Muscle layer of duodenum (tissue), 2 donors: ENCODE data around the gene UBTD2.
"Not testable (repeated sequence)": the region's sequence is repeated elsewhere in the genome, so short reads cannot be mapped to it uniquely, and the experiment has no call there.

ENCODE experiments used
- H3K27ac ChIP-seq: one replicate; pipeline ENCODE4 v1.7.0; 2013; ENCODE audit warnings: mild to moderate bottlenecking, low read length
- H3K27me3 ChIP-seq: one replicate; pipeline ENCODE4 v1.7.0; 2013; ENCODE audit warnings: low read depth, mild to moderate bottlenecking, control low read depth, low read length
- H3K36me3 ChIP-seq, 2 donors: one replicate each; pipeline ENCODE4 v1.7.0; 2013; ENCODE audit warnings: low read length in 2 of 2, control low read depth in 1 of 2, mild to moderate bottlenecking in 1 of 2; ENCODE audit not compliant: insufficient read depth in 2 of 2, control insufficient read depth in 1 of 2
- H3K4me1 ChIP-seq, 2 donors: one replicate each; pipeline ENCODE4 v1.7.0; 2013; ENCODE audit warnings: low read length in 2 of 2, mild to moderate bottlenecking in 2 of 2, control low read depth in 1 of 2, moderate library complexity in 1 of 2; ENCODE audit not compliant: insufficient read depth in 2 of 2, control insufficient read depth in 1 of 2
- H3K4me3 ChIP-seq, 2 donors: one replicate each; pipeline ENCODE4 v1.7.0; 2013; ENCODE audit warnings: low read length in 2 of 2, low read depth in 1 of 2, mild to moderate bottlenecking in 1 of 2
- H3K9me3 ChIP-seq, 2 donors: one replicate each; pipeline ENCODE4 v1.7.0; 2013; ENCODE audit warnings: low read length in 2 of 2, control low read depth in 1 of 2, mild to moderate bottlenecking in 1 of 2; ENCODE audit not compliant: control insufficient read depth in 1 of 2
- donor health status: healthy.

Gene UBTD2

DNA sequence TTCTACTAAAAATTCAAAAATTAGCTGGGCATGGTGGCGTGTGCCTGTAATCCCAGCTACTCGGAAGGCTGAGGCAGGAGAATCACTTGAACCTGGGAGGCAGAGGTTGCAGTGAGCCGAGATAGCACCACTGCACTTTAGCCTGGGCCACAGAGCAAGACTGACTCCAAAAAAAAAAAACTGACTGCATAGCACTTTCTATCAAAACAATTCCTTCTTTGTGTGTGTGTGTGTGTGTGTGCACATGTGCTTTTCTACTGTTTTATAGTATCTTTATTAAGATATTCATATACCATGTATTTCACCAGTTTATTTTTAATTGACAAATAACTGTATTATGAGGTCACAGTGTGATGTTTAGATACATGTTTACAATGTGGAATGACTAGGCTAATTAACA is 3.6 kb upstream of the UBTD2 start:
- not testable (repeated sequence) for H3K27me3 ChIP-seq, H3K4me1 ChIP-seq, H3K27ac ChIP-seq, H3K4me3 ChIP-seq, H3K36me3 ChIP-seq, H3K9me3 ChIP-seq

DNA sequence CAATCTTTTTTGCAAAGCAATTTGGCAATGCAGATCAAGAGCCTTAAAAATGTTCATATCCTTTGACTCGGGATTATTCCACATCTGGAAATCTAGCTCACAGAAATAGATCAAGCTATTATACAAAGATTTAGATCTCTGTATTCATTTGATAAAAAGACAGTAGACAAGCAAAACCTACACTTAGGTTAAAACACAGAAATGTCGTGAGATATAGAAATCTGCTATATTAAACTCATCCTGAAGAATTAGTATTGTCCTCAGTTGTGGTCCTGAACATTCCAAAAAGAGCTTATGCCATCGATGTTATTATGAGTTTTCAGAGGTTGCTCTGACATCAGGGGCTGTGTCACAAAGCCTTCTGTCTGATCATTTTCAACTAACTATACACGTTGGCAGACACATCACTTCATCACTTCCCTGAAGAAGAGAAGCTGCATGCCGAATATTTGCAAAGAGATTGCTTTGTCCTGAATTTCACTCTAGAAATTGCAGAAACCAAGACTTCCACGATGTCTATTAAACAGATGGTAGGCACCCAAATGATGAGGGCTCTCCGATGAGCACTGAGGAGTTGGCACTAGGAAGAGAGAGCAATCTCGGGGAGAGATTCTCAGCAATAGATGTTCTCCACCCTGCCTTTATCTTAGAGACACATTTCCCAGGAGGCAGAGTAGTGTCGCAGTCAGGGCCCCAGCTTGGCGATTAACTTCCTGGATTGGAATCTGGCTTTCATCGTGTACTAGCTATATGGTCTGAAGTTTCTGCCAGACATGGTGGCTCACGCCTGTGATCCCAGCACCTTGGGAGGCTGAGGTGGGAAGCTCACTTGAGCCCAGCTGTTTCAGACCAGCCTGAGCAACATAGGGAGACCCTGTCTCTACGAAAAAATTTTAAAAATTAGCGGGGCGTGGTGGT is 1.9 kb upstream of the UBTD2 start:
- Histone ChIP-seq H3K27me3 (no peaks in the 10 kb centered on the region), H3K36me3 (no peaks in the 10 kb centered on the region), H3K27ac (no peak overlapping the region), H3K4me1 (peaks cover 0 to 18% of the 10 kb centered on the region in 2 donors), H3K4me3 (no peak overlapping the region), H3K9me3 (no peaks in the 10 kb centered on the region)

GRCh38 chr5:172284611-172284980 is 1.0 kb upstream of the UBTD2 start:
- Histone ChIP-seq H3K27me3 (no peaks in the 10 kb centered on the region), H3K9me3 (no peaks in the 10 kb centered on the region), H3K36me3 (no peaks in the 10 kb centered on the region), H3K4me1 (peaks cover 0 to 18% of the 10 kb centered on the region in 2 donors), H3K4me3 (peak overlapping the region; percentile 75 to 83), H3K27ac (peak overlapping the region; percentile 56)

- Histone ChIP-seq H3K9me3 (no peaks in the 10 kb centered on the region), H3K36me3 (no peaks in the 10 kb centered on the region), H3K27me3 (no peaks in the 10 kb centered on the region), H3K4me1 (peaks cover 0 to 18% of the 10 kb centered on the region in 2 donors), H3K27ac (peak overlapping the region; percentile 56), H3K4me3 (peak overlapping the region; percentile 75 to 83)
Measured at GRCh38 chr5:172283862-172284610, 472 bp upstream of the UBTD2 start.

GRCh38 chr5:172282272-172283019 is 1.1 kb downstream of the UBTD2 start:
- peak overlapping the region; percentile 62 for H3K27ac ChIP-seq
- no peaks in the 10 kb centered on the region for H3K36me3 ChIP-seq
- peaks cover 0 to 18% of the 10 kb centered on the region in 2 donors for H3K4me1 ChIP-seq
- H3K9me3 ChIP-seq = no peaks in the 10 kb centered on the region
- H3K27me3 ChIP-seq = no peaks in the 10 kb centered on the region
- peak overlapping the region; percentile 81 to 89 for H3K4me3 ChIP-seq

DNA sequence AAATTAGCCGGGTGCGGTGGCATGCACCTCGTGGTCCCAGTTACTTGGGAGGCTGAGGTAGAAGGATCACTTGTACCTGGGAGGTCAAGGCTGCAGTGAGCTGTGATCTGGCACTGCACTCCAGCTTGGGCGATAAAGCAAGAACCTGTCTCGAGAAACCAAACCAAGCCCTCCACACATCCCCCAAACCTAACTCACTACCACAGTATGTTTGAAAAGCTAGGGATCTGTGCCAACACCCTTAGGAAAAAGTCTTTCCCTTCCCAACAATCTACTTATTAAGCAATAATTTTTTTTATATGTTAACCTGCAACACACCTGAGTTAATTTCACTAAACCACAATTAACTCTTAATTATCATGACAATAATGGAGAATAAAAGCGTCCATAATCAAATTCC is 2.2 kb downstream of the UBTD2 start:
- Histone ChIP-seq H3K4me3 (peak overlapping the region; percentile 81 to 89), H3K36me3 (no peaks in the 10 kb centered on the region), H3K27me3 (no peaks in the 10 kb centered on the region), H3K4me1 (peaks cover 0 to 18% of the 10 kb centered on the region in 2 donors), H3K9me3 (no peaks in the 10 kb centered on the region), H3K27ac (peak overlapping the region; percentile 11)

DNA sequence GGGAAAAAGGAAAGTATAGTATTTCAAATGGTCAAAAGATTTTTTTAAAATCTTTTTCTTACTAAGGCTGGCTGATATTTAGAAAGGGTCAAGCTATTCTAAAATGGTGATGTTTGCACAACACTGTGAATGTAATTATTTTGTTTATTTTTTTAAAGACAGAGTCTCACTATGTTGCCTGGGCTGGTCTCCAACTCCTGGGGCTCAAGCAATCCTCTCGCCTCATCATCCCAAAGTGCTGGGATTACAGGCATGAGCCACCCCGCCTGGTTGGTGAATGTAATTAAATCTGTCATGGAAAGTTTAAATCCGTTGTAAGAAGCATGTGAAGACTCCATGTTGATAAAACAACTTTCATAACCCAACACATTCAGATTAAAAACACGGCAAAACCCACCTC is 2.6 kb downstream of the UBTD2 start:
- H3K4me1 ChIP-seq = peaks cover 0 to 19% of the 10 kb centered on the region in 2 donors
- no peak overlapping the region for H3K27ac ChIP-seq
- H3K9me3 ChIP-seq = no peaks in the 10 kb centered on the region
- no peaks in the 10 kb centered on the region for H3K36me3 ChIP-seq
- no peak overlapping the region for H3K4me3 ChIP-seq
- no peaks in the 10 kb centered on the region for H3K27me3 ChIP-seq

DNA sequence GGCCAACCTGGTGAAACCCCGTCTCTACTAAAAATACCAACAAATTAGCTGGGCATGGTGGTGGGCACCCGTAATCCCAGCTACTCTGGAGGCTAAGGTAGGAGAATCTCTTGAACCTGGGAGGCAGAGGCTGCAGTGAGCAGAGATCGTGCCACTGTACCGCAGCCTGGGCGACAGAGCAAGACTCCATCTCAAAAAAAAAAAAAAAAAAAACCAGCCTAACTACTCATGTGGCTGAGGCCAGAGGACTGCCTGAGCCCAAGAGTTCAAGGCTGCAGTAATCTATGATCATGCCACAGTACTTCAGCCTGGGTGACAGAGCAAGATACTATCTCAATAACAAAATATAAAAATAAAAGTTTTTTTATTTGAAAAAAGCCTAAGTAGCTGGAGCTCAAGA is 3.2 kb downstream of the UBTD2 start:
- Histone ChIP-seq H3K9me3 (no peaks in the 10 kb centered on the region), H3K27ac (no peak overlapping the region), H3K27me3 (no peaks in the 10 kb centered on the region), H3K4me3 (no peak overlapping the region), H3K36me3 (no peaks in the 10 kb centered on the region), H3K4me1 (peaks cover 0 to 22% of the 10 kb centered on the region in 2 donors)

DNA sequence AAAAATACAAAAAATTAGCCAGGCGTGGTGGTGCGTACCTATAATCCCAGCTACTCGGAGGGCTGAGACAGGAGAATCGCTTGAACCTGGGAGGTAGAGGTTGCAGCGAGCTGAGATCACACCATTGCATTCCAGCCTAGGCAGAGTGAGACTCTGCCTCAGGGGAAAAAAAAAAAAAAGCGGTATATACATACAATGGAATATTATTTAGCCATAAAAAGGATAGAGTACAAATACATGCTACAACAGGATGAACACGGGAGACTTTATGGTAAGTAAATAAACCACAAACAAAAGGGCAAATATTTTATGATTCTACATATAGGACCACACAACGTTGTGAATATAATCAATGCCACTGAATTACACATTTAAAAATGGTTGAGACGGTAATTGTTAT is 5.2 kb downstream of the UBTD2 start:
- Histone ChIP-seq H3K36me3 (no peaks in the 10 kb centered on the region), H3K9me3 (no peaks in the 10 kb centered on the region), H3K27me3 (no peaks in the 10 kb centered on the region), H3K4me3 (no peak overlapping the region), H3K27ac (no peak overlapping the region), H3K4me1 (peaks cover 0 to 22% of the 10 kb centered on the region in 2 donors)

GRCh38 chr5:172276214-172276613 is 7.3 kb downstream of the UBTD2 start:
- Histone ChIP-seq H3K4me3 (no peak overlapping the region), H3K36me3 (no peaks in the 10 kb centered on the region), H3K27me3 (no peaks in the 10 kb centered on the region), H3K27ac (no peak overlapping the region), H3K9me3 (no peaks in the 10 kb centered on the region), H3K4me1 (peaks cover 0 to 11% of the 10 kb centered on the region in 2 donors)
